Measurements from ENCODE around the gene MBD5. TPM values are rescaled to one million over a fixed set of nuclear protein-coding genes. Genes with fewer than 3 reads are reported as not detected.
"Not testable (repeated sequence)": the region's sequence is repeated elsewhere in the genome, so short reads cannot be mapped to it uniquely, and the experiment has no call there.

The MBD5 gene
- total RNA-seq, 4 donors from 2014 or later: 22.9 to 44.2 (median 40.2) TPM

DNA sequence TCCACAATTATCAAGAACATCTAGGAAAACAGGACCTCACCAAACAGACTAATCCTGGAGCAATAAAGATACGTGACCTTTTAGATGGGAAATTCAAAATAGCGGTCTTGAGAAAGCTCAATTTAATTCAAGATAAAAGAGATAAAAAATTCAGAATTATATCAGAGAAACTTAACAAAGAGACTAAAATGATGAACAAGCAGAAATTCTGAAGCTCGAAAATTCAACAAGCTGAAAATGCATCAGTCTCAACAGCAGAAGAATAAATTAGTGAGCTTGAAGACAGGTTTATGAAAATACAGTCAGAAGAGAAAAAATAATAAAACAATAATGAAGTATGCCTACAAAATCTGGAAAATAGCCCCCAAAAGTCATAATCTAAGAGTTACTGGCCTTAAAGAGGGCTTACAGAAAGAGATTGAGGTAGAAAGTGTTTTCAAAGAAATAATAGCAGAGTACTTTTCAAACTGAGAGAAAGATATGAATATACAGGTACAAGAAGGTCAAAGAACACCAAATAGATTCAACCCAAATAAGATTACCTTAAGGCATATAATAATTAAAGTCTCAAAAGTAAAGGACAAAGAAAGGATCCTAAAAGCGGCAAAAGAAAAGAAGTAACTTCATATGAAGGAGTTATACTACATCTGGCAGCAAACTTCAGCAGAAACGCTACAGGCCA is 13.5 kb upstream of the MBD5 start:
- H3K9me3 ChIP-seq: no peaks in the 10 kb centered on the region
- TF ChIP-seq, protein P1, sequence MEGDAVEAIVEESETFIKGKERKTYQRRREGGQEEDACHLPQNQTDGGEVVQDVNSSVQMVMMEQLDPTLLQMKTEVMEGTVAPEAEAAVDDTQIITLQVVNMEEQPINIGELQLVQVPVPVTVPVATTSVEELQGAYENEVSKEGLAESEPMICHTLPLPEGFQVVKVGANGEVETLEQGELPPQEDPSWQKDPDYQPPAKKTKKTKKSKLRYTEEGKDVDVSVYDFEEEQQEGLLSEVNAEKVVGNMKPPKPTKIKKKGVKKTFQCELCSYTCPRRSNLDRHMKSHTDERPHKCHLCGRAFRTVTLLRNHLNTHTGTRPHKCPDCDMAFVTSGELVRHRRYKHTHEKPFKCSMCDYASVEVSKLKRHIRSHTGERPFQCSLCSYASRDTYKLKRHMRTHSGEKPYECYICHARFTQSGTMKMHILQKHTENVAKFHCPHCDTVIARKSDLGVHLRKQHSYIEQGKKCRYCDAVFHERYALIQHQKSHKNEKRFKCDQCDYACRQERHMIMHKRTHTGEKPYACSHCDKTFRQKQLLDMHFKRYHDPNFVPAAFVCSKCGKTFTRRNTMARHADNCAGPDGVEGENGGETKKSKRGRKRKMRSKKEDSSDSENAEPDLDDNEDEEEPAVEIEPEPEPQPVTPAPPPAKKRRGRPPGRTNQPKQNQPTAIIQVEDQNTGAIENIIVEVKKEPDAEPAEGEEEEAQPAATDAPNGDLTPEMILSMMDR (IDR thresholded peaks at IDR 0.05): no peak
- no peak for TF ChIP-seq POLR2A (IDR thresholded peaks at IDR 0.05)
- H3K27me3 ChIP-seq: no peaks in the 10 kb centered on the region
- H3K27ac ChIP-seq: no peak overlapping the region
- no peak for DNase-seq
- H3K4me1 ChIP-seq: no peaks in the 10 kb centered on the region
- H3K36me3 ChIP-seq: no peaks in the 10 kb centered on the region
- H3K4me3 ChIP-seq: no peak overlapping the region

DNA sequence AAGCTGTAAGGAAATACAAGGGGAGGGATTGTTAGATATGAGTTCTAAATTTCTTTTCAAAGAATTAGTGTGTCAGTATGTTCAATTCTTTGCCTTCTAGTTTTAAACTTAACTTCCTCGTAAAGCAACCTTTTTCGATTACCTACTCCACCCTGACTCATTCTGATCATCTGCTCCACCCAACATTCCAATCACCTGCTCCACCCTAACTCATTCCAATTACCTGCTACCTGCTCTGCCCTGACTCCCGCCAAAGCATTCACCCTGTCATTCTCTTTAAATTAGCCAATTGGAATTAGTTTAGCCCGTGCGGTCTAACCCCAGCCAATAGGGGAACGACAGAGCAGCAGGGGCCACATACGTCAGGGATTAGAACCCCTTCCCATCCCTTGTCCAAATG is 12.5 kb upstream of the MBD5 start:
- H3K9me3 ChIP-seq, H3K4me1 ChIP-seq, H3K4me3 ChIP-seq, DNase-seq, H3K27me3 ChIP-seq, H3K27ac ChIP-seq, H3K36me3 ChIP-seq: not testable (repeated sequence)

DNA sequence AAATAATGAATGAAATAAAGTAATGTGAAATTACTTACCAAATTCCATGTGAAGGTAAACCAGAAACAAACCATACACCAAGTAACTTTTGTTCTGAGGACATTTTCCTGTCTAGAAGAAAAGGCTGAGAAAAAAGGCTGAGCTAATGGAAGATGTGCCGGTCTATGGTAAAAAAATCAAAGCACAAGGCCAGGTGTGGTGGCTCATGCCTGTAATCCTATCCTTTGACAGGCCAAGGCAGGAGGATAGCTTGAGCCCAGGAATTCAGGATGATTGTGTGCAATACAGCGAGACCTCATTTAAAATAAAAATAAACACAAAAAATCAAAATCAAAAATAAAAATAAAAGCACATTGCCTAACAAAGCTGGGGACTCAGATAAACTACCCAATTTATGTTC is 7.0 kb upstream of the MBD5 start:
- TF ChIP-seq, protein P1 (IDR thresholded peaks at IDR 0.05): no peak
- no peak for TF ChIP-seq POLR2A (IDR thresholded peaks at IDR 0.05)
- peaks cover 0 to 5% (median 0%) of the 10 kb centered on the region in 4 donors for H3K4me1 ChIP-seq

DNA sequence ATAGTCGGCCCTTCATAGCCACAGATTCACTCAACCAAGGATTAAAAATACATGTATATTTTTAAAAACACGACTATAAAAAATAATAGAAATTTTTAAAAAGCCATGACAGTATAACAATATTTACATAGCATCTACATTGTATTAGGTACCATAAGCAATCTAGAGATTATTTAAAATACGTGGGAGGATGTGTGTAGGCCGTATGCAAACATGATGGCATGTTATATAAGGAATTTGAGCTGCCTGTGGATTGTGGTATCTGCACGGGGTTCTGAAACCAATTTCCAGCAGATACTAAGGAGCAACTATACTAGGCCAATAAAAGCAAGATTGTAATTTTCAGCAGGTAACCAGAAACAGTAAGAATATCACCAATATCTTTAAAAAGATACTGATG is 6.3 kb upstream of the MBD5 start:
- DNase-seq: no peak
- Histone ChIP-seq H3K4me3 (no peak overlapping the region), H3K27me3 (no peaks in the 10 kb centered on the region), H3K27ac (no peak overlapping the region), H3K4me1 (peaks cover 0 to 12% (median 0%) of the 10 kb centered on the region in 4 donors), H3K9me3 (no peaks in the 10 kb centered on the region), H3K36me3 (no peaks in the 10 kb centered on the region)
- TF ChIP-seq, protein P1 (IDR thresholded peaks at IDR 0.05): no peak
- TF ChIP-seq POLR2A (IDR thresholded peaks at IDR 0.05): no peak

More for the DNA sequence above, 7.0 kb upstream of the MBD5 start:
- H3K9me3 ChIP-seq: no peaks in the 10 kb centered on the region
- H3K4me3 ChIP-seq: no peak overlapping the region
- DNase-seq: no peak
- H3K27me3 ChIP-seq: no peaks in the 10 kb centered on the region
- no peak overlapping the region for H3K27ac ChIP-seq
- no peaks in the 10 kb centered on the region for H3K36me3 ChIP-seq

DNA sequence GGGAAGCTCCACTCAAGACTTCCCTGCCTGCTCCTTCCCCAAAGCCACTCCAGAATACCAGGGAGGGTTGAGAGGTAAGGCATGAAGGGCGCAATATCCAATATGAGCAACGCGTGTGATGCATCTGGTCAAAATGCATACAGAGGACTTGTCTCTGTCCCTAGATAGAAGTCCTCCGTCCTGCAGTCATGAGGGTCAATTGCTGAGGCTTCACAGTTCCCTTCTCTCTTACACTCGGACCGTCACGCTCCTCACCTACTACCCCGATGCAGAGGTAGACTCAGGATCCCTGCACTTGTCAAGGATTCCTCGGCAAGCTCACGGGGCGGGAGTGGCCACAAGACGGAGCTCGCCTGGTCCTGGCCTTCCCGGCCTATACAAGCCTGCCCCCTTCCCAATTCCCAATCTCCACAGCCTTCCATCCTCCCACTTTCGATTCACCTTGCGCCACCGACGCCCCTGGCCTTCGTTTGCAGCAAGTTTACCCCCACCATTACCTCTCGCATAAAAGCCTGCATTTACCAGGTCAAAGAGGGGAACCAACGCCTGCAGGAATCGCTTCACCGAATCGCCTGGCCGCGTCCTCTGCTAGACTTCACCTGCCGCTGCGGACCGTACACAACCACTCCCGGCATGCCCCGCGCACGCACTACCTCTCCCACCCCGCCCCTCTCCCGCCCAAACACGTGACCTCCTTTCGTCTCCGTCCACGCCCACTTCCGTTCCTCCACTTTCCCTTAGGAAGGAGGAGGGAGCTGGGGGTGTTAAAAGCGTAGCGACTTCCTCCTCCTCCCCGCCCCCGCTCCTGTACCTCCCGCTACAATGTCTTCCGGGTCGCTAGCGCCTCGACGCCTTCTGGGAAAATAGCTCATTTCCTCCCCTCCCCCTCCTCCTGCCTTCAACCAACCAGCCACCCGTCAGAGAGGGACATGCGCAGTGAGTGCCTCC is 506 bp upstream of the MBD5 start, which contains the start of gene ORC4:
Gene ORC4, minus strand, starts transcription at position 627 of the 948 bp plus-strand sequence. CDS start 44,779 bp downstream, outside the sequence.
- peak; percentile 98 to 100 (median 100) for DNase-seq
- TF ChIP-seq POLR2A (IDR thresholded peaks at IDR 0.05): peak; percentile 77 to 82
- TF ChIP-seq, protein P1 (IDR thresholded peaks at IDR 0.05): peak in 3 of 6 experiments; percentile 41 to 53 (median 45)
- H3K9me3 ChIP-seq: no peaks in the 10 kb centered on the region
- peaks cover 0 to 24% (median 0%) of the 10 kb centered on the region in 4 donors for H3K4me1 ChIP-seq
- H3K27me3 ChIP-seq: no peaks in the 10 kb centered on the region
- peak within 1 kb of the TSS; percentile 64 to 90 (median 72) for H3K4me3 ChIP-seq
- peak within 1 kb of the TSS; percentile 81 to 97 (median 96) for H3K27ac ChIP-seq
- H3K36me3 ChIP-seq: no peaks in the 10 kb centered on the region

All from Peyer's patch (tissue), 4 donors.